ENCODE results near the gene MMP12.

MMP12 gene

GRCh38 chr11:102850973-102851745 lies 23.6 kb downstream of the MMP12 start:
- no peak for TF ChIP-seq CTCF (IDR thresholded peaks at IDR 0.05; ENCODE audit: low read depth, low read length)
- H3K4me3 ChIP-seq (ENCODE audit: low read depth, low read length): no peak overlapping the region

DNA sequence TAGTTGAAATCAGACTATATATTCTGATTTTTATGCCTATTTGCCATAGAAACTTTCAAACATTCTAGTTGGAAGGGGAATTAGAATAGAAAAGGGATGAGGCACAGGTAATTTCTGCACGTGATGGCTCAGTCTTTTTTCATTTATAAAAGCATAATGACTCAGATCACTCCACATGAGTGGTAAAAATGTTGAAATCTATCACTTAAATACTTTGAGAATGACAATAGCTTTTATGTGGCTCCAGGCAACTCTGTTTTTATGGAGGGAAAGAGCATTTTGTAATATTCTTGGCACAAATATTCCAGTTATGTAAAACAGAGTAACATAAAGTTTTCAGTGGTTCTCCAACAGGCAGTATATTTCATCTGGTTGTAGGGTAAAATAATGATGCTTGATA lies 25.5 kb downstream of the MMP12 start:
- no peak for TF ChIP-seq CTCF (IDR thresholded peaks at IDR 0.05; ENCODE audit: low read depth, low read length)

GRCh38 chr11:102846292-102846691 lies 28.5 kb downstream of the MMP12 start:
- no peak for TF ChIP-seq CTCF (IDR thresholded peaks at IDR 0.05; ENCODE audit: low read depth, low read length)
- no peak overlapping the region for H3K4me3 ChIP-seq (ENCODE audit: low read depth, low read length)

More for the DNA sequence above, 25.5 kb downstream of the MMP12 start:
- H3K4me3 ChIP-seq (ENCODE audit: low read depth, low read length): no peak overlapping the region

- TF ChIP-seq CTCF (IDR thresholded peaks at IDR 0.05; ENCODE audit: low read depth, low read length): no peak
Measured at GRCh38 chr11:102843489-102843888, 31.3 kb downstream of the MMP12 start, which contains the start of gene MMP3. MMP3 (minus strand) TSS chr11:102843609; CDS start chr11:102843546, 63 bp downstream.

GRCh38 chr11:102842930-102843329 lies 31.9 kb downstream of the MMP12 start:
- no peak for TF ChIP-seq CTCF (IDR thresholded peaks at IDR 0.05; ENCODE audit: low read depth, low read length)
- no peak overlapping the region for H3K4me3 ChIP-seq (ENCODE audit: low read depth, low read length)

More at GRCh38 chr11:102843489-102843888, 31.3 kb downstream of the MMP12 start, which contains the start of gene MMP3:
- H3K4me3 ChIP-seq (ENCODE audit: low read depth, low read length): no peak within 1 kb of the TSS

- H3K4me3 ChIP-seq (ENCODE audit: low read depth, low read length): no peak overlapping the region
- TF ChIP-seq CTCF (IDR thresholded peaks at IDR 0.05; ENCODE audit: low read depth, low read length): no peak
Measured at GRCh38 chr11:102840018-102840417, 34.8 kb downstream of the MMP12 start.

GRCh38 chr11:102837646-102838045 lies 37.1 kb downstream of the MMP12 start:
- no peak for TF ChIP-seq CTCF (IDR thresholded peaks at IDR 0.05; ENCODE audit: low read depth, low read length)
- H3K4me3 ChIP-seq (ENCODE audit: low read depth, low read length): no peak overlapping the region
